ENCODE data around the gene GLA. TPM values are rescaled to one million over a fixed set of nuclear protein-coding genes. Genes with fewer than 3 reads are reported as not detected.
A peak's percentile ranks its signal among the peaks of the same experiment; 100 is the strongest.

Gene GLA
- total RNA-seq, 2 donors from 2014 or later, result 6.2 to 7.6 TPM

- Histone ChIP-seq H3K4me3 (no peak overlapping the region), H3K27ac (no peak overlapping the region), H3K9me3 (no peaks in the 10 kb centered on the region), H3K4me1 (no peaks in the 10 kb centered on the region), H3K27me3 (no peaks in the 10 kb centered on the region), H3K36me3 (replicated peaks in 1 of 2; ENCODE audit: insufficient read depth in 1 of 2, low read depth in 2 of 2) (no peaks in the 10 kb centered on the region)
- intact Hi-C loops (cut with DNase I), result no loop called here
- 65 to 71% methylated on average over 7 of the region's 7 CpGs for WGBS, 2 donors
- no peak for TF ChIP-seq POLR2A (IDR thresholded peaks at IDR 0.05)
- TF ChIP-seq, protein P1, sequence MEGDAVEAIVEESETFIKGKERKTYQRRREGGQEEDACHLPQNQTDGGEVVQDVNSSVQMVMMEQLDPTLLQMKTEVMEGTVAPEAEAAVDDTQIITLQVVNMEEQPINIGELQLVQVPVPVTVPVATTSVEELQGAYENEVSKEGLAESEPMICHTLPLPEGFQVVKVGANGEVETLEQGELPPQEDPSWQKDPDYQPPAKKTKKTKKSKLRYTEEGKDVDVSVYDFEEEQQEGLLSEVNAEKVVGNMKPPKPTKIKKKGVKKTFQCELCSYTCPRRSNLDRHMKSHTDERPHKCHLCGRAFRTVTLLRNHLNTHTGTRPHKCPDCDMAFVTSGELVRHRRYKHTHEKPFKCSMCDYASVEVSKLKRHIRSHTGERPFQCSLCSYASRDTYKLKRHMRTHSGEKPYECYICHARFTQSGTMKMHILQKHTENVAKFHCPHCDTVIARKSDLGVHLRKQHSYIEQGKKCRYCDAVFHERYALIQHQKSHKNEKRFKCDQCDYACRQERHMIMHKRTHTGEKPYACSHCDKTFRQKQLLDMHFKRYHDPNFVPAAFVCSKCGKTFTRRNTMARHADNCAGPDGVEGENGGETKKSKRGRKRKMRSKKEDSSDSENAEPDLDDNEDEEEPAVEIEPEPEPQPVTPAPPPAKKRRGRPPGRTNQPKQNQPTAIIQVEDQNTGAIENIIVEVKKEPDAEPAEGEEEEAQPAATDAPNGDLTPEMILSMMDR (IDR thresholded peaks at IDR 0.05), result no peak
- ATAC-seq, result no peak
- no peak for DNase-seq
Measured at GRCh38 chrX:101360390-101360789, 47.3 kb downstream of the GLA start.

GRCh38 chrX:101359966-101360365, 47.8 kb downstream of the GLA start:
- H3K9me3 ChIP-seq, result no peaks in the 10 kb centered on the region
- H3K4me3 ChIP-seq, result no peak overlapping the region
- H3K27ac ChIP-seq, result no peak overlapping the region
- intact Hi-C loops (cut with DNase I), result no loop called here
- H3K36me3 ChIP-seq (replicated peaks in 1 of 2; ENCODE audit: insufficient read depth in 1 of 2, low read depth in 2 of 2), result no peaks in the 10 kb centered on the region
- WGBS, 2 donors, result 50 to 80% methylated on average over 1 of the region's 1 CpG
- no peaks in the 10 kb centered on the region for H3K27me3 ChIP-seq
- DNase-seq (no peak), ATAC-seq (no peak)
- no peak for TF ChIP-seq POLR2A (IDR thresholded peaks at IDR 0.05)
- TF ChIP-seq, protein P1 (IDR thresholded peaks at IDR 0.05), result no peak
- H3K4me1 ChIP-seq, result no peaks in the 10 kb centered on the region

DNA sequence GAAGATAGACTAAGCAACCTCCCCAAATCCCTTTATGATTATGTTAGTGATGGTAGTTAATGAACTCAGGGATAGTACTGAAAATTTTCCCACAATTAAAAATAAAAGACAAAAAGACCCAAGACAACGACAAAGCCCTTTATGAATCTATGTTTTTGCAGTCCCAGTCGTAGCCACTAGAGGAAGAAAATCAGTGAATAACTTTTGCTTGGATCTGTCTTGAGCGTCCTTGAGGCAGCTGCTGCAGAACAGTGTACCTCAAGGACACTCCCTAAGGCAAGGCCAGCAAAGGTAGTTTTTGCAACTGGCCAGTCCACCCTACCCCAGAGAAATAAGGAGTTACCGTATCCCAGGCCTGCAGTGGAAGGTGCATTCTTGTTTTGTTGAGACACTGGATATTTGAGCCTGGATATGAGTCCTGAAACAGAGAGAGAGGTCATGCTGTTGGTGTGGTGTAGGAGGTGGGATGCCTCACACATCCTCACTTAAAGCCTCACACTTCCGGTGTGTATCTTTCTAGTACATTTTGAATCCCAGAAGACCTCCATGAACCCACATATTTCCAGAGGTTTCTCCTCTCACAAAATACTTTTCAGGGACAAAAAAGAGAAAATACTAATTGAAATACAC, 50.4 kb downstream of the GLA start:
- no peaks in the 10 kb centered on the region for H3K4me1 ChIP-seq
- H3K9me3 ChIP-seq, result no peaks in the 10 kb centered on the region
- ATAC-seq (no peak), DNase-seq (peak; percentile 11 to 45 (median 24))
- 27 to 33% methylated on average over 3 to 5 of the region's 5 CpGs for WGBS, 2 donors
- no peak overlapping the region for H3K27ac ChIP-seq
- TF ChIP-seq, protein P1 (IDR thresholded peaks at IDR 0.05), result peak; percentile 16 to 51 (median 33)
- TF ChIP-seq POLR2A (IDR thresholded peaks at IDR 0.05), result no peak
- no peak overlapping the region for H3K4me3 ChIP-seq
- no peaks in the 10 kb centered on the region for H3K36me3 ChIP-seq (replicated peaks in 1 of 2; ENCODE audit: insufficient read depth in 1 of 2, low read depth in 2 of 2)
- intact Hi-C loops (cut with DNase I), result no loop called here
- H3K27me3 ChIP-seq, result no peaks in the 10 kb centered on the region

GRCh38 chrX:101349193-101349562, 58.5 kb downstream of the GLA start:
- peaks cover 12% of the 10 kb centered on the region for H3K4me1 ChIP-seq
- H3K27ac ChIP-seq, result peak overlapping the region in 2 of 4 donors; percentile 88 to 92
- no peaks in the 10 kb centered on the region for H3K9me3 ChIP-seq
- 18 to 29% methylated on average over 4 of the region's 4 CpGs for WGBS, 2 donors
- H3K36me3 ChIP-seq (replicated peaks in 1 of 2; ENCODE audit: insufficient read depth in 1 of 2, low read depth in 2 of 2), result no peaks in the 10 kb centered on the region
- TF ChIP-seq, protein P1 (IDR thresholded peaks at IDR 0.05), result no peak
- TF ChIP-seq POLR2A (IDR thresholded peaks at IDR 0.05), result no peak
- ATAC-seq (no peak), DNase-seq (no peak)
- peak overlapping the region in 1 of 2 donors; percentile 62 for H3K4me3 ChIP-seq
- intact Hi-C loops (cut with DNase I), result no loop called here
- H3K27me3 ChIP-seq, result no peaks in the 10 kb centered on the region
